PFSK-1 (cell line): Measurements from ENCODE around the gene RNF2.

Experiments
- FOXP2 ChIP-seq: optimal IDR thresholded peaks from 2 replicates; pipeline ENCODE3; 2011; ENCODE audit warnings: borderline replicate concordance, control low read depth, inconsistent platforms; ENCODE audit not compliant: insufficient read depth; ENCODE audit errors: extremely low read length, extremely low read depth
- REST ChIP-seq, 2 experiments: IDR thresholded peaks; 2 replicates each; pipeline versions ENCODE4 v1.6.1 to v1.8.0; 2011 to 2012; ENCODE audit warnings: low read depth in 2 of 2, low read length in 2 of 2, control low read depth in 1 of 2, inconsistent platforms in 1 of 2, mild to moderate bottlenecking in 1 of 2, moderate library complexity in 1 of 2; ENCODE audit not compliant: insufficient read depth in 1 of 2

DNA sequence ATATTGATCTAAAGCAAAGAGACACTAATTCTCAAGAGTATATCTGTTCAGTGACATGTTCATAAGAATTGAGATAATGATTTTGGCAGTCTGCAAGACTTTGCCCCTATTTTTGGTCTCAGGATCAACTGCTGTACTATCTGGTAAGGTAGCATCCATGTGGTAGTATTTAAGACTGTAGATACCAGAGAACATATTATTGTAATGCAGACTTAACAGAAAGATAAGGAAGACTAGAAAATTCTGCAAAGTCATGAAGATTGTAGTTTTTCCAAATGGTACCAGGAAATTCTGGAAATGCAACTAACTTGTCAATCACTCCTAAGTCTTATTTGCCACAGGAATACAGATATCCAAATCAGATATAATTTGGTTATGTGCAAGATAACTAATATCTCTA, 35.1 kb downstream of the RNF2 start:
- TF ChIP-seq FOXP2 (no peak), REST (IDR thresholded peaks at IDR 0.05; ENCODE audit: insufficient read depth in 1 of 2, low read depth in 2 of 2, low read length in 2 of 2) (no peak)
